ENCODE data around the gene AOPEP. TPM values are rescaled to one million over a fixed set of nuclear protein-coding genes. Genes with fewer than 3 reads are reported as not detected.

Gene AOPEP
- total RNA-seq, 1 donor from 2014 or later: 175 TPM

- Histone ChIP-seq H3K4me3 (no peak overlapping the region), H3K27me3 (ENCODE audit: low read depth) (no peaks in the 10 kb centered on the region), H3K27ac (replicated peaks) (no peak overlapping the region), H3K36me3 (no peaks in the 10 kb centered on the region), H3K9me3 (replicated peaks) (no peaks in the 10 kb centered on the region), H3K4me1 (peaks cover 61% of the 10 kb centered on the region)
- TF ChIP-seq CTCF (IDR thresholded peaks at IDR 0.05; ENCODE audit: borderline replicate concordance): no peak
- intact Hi-C loops (cut with micrococcal nuclease): no loop called here
- DNase-seq: no peak
These were observed 191.7 kb downstream of the AOPEP start for GRCh38 chr9:94918038-94918753.

GRCh38 chr9:94919376-94920098, 193.0 kb downstream of the AOPEP start:
- no peak overlapping the region for H3K4me3 ChIP-seq
- intact Hi-C loops (cut with micrococcal nuclease): no loop called here
- no peaks in the 10 kb centered on the region for H3K36me3 ChIP-seq
- peak overlapping the region; percentile 82 for H3K27ac ChIP-seq (replicated peaks)
- H3K9me3 ChIP-seq (replicated peaks): no peaks in the 10 kb centered on the region
- no peaks in the 10 kb centered on the region for H3K27me3 ChIP-seq (ENCODE audit: low read depth)
- peaks cover 53% of the 10 kb centered on the region for H3K4me1 ChIP-seq
- no peak for TF ChIP-seq CTCF (IDR thresholded peaks at IDR 0.05; ENCODE audit: borderline replicate concordance)
- no peak for DNase-seq

- no peaks in the 10 kb centered on the region for H3K9me3 ChIP-seq (replicated peaks)
- H3K27me3 ChIP-seq (ENCODE audit: low read depth): no peaks in the 10 kb centered on the region
- peak overlapping the region; percentile 17 for H3K4me3 ChIP-seq
- H3K4me1 ChIP-seq: peaks cover 51% of the 10 kb centered on the region
- intact Hi-C loops (cut with micrococcal nuclease): no loop called here
- no peak for TF ChIP-seq CTCF (IDR thresholded peaks at IDR 0.05; ENCODE audit: borderline replicate concordance)
- no peaks in the 10 kb centered on the region for H3K36me3 ChIP-seq
- DNase-seq: peak; percentile 58
- peak overlapping the region; percentile 82 for H3K27ac ChIP-seq (replicated peaks)
These were observed 194.1 kb downstream of the AOPEP start for GRCh38 chr9:94920420-94921091.

- intact Hi-C loops (cut with micrococcal nuclease): no loop called here
- no peak for TF ChIP-seq CTCF (IDR thresholded peaks at IDR 0.05; ENCODE audit: borderline replicate concordance)
- peak overlapping the region; percentile 82 for H3K27ac ChIP-seq (replicated peaks)
- no peaks in the 10 kb centered on the region for H3K36me3 ChIP-seq
- no peak for DNase-seq
- peaks cover 51% of the 10 kb centered on the region for H3K4me1 ChIP-seq
- peak overlapping the region; percentile 17 for H3K4me3 ChIP-seq
- no peaks in the 10 kb centered on the region for H3K27me3 ChIP-seq (ENCODE audit: low read depth)
- H3K9me3 ChIP-seq (replicated peaks): no peaks in the 10 kb centered on the region
These were observed 194.6 kb downstream of the AOPEP start for GRCh38 chr9:94921092-94921471.

- Histone ChIP-seq H3K36me3 (no peaks in the 10 kb centered on the region), H3K27ac (replicated peaks) (peak overlapping the region; percentile 82), H3K9me3 (replicated peaks) (no peaks in the 10 kb centered on the region), H3K4me3 (no peak overlapping the region), H3K27me3 (ENCODE audit: low read depth) (no peaks in the 10 kb centered on the region), H3K4me1 (peaks cover 51% of the 10 kb centered on the region)
- no peak for DNase-seq
- no peak for TF ChIP-seq CTCF (IDR thresholded peaks at IDR 0.05; ENCODE audit: borderline replicate concordance)
- intact Hi-C loops (cut with micrococcal nuclease): no loop called here
These were observed 195.2 kb downstream of the AOPEP start for GRCh38 chr9:94921656-94922055.
